Activated CD4-positive, alpha-beta memory T cell treated with anti-CD3 and anti-CD28 coated beads, Interleukin-2, amount 10 ng/mL, durations not matched to agents 7 days and 5 days (primary cell): Measurements from ENCODE around the gene CFAP126. TPM values are rescaled to one million over a fixed set of nuclear protein-coding genes. Genes with fewer than 3 reads are reported as not detected.
"Not testable (repeated sequence)": the region's sequence is repeated elsewhere in the genome, so short reads cannot be mapped to it uniquely, and the experiment has no call there.

ENCODE experiments used
- CTCF ChIA-PET: fragments of 350-600 bp; sonication (Branson Sonifier 250); formaldehyde crosslinking; loops from one replicate; lab custom pipeline; 2021; ENCODE audit warnings: antibody characterized with exemption, inconsistent platforms; lab: Charles Lee
- POLR2A ChIA-PET: fragments of 350-600 bp; sonication (Branson Sonifier 250); formaldehyde crosslinking; loops from one replicate; lab custom pipeline; 2021; ENCODE audit warnings: antibody characterized with exemption; lab: Charles Lee
- DNase-seq: peaks from one replicate; pipeline ENCODE4 v3.0.0-alpha.2; 2020
- H3K27ac Mint-ChIP-seq: one replicate; pipeline ENCODE4 v1.8.0; 2021; ENCODE audit warnings: mild to moderate bottlenecking, mixed read lengths
- H3K27me3 Mint-ChIP-seq: one replicate; pipeline ENCODE4 v1.8.0; 2021; ENCODE audit warnings: mixed read lengths
- H3K36me3 Mint-ChIP-seq: one replicate; pipeline ENCODE4 v1.8.0; 2021; ENCODE audit warnings: low read depth, mixed read lengths
- H3K4me1 Mint-ChIP-seq: one replicate; pipeline ENCODE4 v1.8.0; 2021; ENCODE audit warnings: mixed read lengths
- H3K4me3 Mint-ChIP-seq: one replicate; pipeline ENCODE4 v1.8.0; 2021; ENCODE audit warnings: mild to moderate bottlenecking, mixed read lengths
- H3K9me3 Mint-ChIP-seq: one replicate; pipeline ENCODE4 v1.8.0; 2021; ENCODE audit warnings: mixed read lengths
- total RNA-seq, 2 experiments: library from RNA; stranded (reverse); gene quantifications; one replicate each; pipeline ENCODE4 v1.2.3, GENCODE V29; 2021

CFAP126 gene, protein sequence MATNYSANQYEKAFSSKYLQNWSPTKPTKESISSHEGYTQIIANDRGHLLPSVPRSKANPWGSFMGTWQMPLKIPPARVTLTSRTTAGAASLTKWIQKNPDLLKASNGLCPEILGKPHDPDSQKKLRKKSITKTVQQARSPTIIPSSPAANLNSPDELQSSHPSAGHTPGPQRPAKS
- total RNA-seq, result not detected

DNA sequence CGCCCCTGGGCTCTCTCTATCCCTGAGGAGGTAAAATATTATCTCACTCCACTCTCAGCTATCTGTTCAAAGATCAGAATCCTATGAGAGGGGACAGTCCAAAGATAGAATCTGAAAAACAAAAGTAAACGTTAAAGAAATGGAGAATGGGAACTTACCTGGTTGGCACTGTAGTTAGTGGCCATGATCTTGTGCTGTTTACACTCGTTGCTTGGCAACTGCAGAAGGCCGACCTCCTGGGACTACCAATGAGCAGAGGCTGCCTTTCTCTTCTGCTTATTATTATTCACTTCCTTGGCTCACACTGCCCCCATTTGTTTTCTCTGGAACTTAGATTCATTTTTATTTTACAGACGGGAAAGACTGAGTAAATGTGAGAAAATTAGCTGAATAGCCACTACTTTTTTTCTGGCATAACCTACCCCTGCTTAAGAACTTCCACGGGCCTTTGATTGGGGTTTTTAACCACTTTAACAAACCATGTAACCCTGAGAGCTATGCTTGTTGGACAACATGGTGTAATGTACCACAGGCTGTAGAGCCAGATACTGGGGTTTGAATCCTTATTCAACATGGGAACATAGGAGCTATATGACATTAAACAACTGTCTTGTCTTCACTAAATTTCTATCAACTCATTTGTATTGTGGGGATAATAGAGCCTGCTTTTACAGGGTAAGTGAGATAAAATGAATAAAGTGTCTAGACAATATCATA is at the start of gene CFAP126:
Gene CFAP126, minus strand, starts transcription at position 193 of the 717 bp plus-strand sequence. Its CDS starts 8 bp downstream, at position 185.
- Mint-ChIP-seq H3K4me3 (no peak within 1 kb of the TSS), H3K27me3 (no peaks in the 10 kb centered on the region), H3K9me3 (no peaks in the 10 kb centered on the region), H3K27ac (no peak within 1 kb of the TSS), H3K36me3 (peaks cover 30% of the 10 kb centered on the region), H3K4me1 (peaks cover 14% of the 10 kb centered on the region)
- CTCF ChIA-PET, result interaction anchor here (0.8 to 2.7 kb wide), 10 partner anchors 14 to 182 kb away, joined by 3 to 10 read pairs (median 3); partner anchors contain the start of genes SDHC and TOMM40L
- DNase-seq, result peak; percentile 45
- POLR2A ChIA-PET, result interaction anchor here (0.9 to 2.5 kb wide), 2 partner anchors 54 to 142 kb away, joined by 5 read pairs; partner anchors contain the start of genes SDHC and TOMM40L

DNA sequence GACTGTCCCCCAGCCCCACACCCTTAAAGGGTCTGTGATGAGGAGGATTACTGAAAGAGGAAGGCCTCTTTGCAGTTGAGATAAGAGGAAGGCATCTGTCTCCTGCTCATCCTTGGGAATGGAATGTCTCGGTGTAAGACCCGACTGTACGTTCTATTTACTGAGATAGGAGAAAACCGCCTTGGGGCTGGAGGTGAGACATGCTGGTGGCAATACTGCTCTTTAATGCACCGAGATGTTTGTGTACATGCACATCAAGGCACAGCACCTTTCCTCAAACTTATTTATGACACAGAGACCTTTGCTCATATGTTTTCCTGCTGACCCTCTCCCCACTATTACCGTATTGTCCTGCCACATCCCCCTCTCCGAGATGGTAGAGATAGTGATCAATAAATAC is 45.4 kb upstream of the CFAP126 start:
- CTCF ChIA-PET, DNase-seq, H3K27ac Mint-ChIP-seq, POLR2A ChIA-PET, H3K36me3 Mint-ChIP-seq, H3K27me3 Mint-ChIP-seq, H3K9me3 Mint-ChIP-seq, H3K4me3 Mint-ChIP-seq: not testable (repeated sequence)
- H3K4me1 Mint-ChIP-seq, result peaks cover 23% of the 10 kb centered on the region

DNA sequence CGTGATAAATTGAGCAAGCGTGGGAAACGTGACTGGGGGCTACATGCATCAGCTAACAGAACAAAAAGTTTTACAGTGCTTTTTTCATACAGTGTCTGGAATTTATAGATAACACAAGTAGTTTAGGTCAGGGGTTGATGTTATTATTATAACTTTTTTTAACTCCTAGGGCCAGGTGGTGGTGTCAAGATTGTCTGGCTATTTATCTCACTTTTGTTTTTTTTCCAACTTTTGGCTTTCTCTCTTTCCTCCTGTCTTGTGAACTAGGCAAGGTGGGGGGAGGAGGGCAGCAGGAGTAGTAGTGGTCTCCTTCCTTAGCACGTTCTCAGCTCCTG is 42.9 kb upstream of the CFAP126 start:
- POLR2A ChIA-PET, result interaction anchor here (1.3 to 1.6 kb wide), 2 partner anchors 11 to 27 kb away, joined by 3 to 6 read pairs; no protein-coding TSS in a partner anchor
- not testable (repeated sequence) for H3K9me3 Mint-ChIP-seq, H3K4me3 Mint-ChIP-seq, H3K27me3 Mint-ChIP-seq, DNase-seq, H3K36me3 Mint-ChIP-seq
- Mint-ChIP-seq H3K27ac (peak overlapping the region; percentile 85), H3K4me1 (peaks cover 25% of the 10 kb centered on the region)
- CTCF ChIA-PET, result interaction anchor here (1.3 kb wide), 1 partner anchor 10 kb away, joined by 9 read pairs; no protein-coding TSS in a partner anchor

DNA sequence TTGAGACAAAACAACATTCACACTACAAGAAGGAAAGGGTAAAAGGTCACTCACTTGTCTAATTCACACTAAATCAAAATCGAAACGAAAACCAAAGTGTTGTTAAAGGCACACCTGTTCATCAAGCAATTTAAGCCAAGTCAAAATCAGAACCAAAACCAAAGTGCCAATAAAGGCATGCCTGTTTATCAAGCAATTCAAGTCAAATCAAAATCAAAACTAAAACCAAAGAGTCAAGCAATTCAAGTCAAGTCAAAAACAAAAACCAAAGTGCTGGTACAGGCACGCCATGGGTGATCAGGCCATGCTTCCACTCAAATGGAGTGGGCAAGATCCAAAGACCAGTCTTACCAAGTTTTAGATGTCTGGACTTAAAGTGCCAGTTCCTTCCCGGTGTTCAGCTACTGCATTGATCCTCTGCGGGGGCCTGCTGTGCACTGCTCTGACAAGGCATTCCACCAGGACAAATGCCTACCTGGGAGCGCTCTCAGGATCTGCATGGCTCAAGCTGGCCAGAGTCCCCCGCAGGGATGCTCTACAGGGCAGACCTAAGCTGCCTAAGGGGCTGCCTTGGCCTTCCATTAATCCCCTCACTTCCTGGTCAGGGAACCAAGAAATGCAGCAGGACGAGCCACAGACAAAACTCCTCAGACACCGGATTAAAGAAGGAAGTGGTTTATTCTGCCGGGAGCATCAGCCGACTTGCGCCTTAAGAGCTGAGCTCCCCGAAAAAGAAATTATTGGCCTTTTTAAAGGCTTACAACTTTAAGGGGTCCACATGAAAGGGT is 42.4 kb upstream of the CFAP126 start:
- H3K36me3 Mint-ChIP-seq, H3K9me3 Mint-ChIP-seq, H3K27me3 Mint-ChIP-seq: not testable (repeated sequence)
- ChIA-PET POLR2A (interaction anchor here (1.3 to 1.6 kb wide), 2 partner anchors 10 to 28 kb away, joined by 3 to 6 read pairs; no protein-coding TSS in a partner anchor), CTCF (interaction anchor here (1.3 kb wide), 1 partner anchor 10 kb away, joined by 9 read pairs; no protein-coding TSS in a partner anchor)
- DNase-seq, result peak; percentile 39
- H3K27ac Mint-ChIP-seq, result peak overlapping the region; percentile 85
- peak overlapping the region; percentile 71 for H3K4me3 Mint-ChIP-seq
- peaks cover 25% of the 10 kb centered on the region for H3K4me1 Mint-ChIP-seq

DNA sequence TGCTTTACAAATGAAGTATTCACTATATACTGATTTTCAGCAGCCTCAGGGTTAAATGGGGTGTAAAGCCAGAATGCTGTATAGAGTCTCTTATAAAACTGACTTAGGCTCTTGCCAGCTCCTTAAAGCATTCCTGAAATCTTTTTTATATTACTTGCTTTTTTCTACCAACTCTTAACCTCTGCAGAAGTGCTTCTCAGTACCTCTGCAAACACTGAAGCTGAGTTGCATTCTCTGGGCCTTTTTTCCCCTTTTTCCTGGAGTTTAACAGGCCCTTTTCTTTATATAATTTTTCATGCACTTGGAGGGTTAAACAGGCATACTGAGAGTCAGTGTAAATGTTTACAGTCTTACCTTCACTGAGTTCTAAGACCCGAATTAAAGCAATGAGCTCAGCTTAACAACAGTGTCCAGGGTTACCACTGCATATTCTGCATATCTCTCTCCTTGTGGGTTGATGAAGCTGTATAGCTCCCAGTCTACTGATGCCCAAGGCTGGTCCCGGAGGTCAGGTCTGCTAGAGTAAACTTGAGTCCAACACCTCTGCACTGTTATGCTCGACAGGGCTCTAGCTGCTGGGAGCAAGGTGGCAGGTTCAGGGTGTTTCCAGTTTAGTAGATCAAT is 40.9 kb upstream of the CFAP126 start:
- H3K4me1 Mint-ChIP-seq, result peaks cover 34% of the 10 kb centered on the region
- ChIA-PET CTCF (interaction anchor here (1.6 kb wide), 1 partner anchor 8 kb away, joined by 6 read pairs; no protein-coding TSS in a partner anchor), POLR2A (interaction anchor here (1.0 to 1.8 kb wide), 5 partner anchors 9 to 22 kb away, joined by 3 to 13 read pairs (median 3); no protein-coding TSS in a partner anchor)
- H3K9me3 Mint-ChIP-seq, result no peaks in the 10 kb centered on the region
- H3K36me3 Mint-ChIP-seq, result peaks cover 8% of the 10 kb centered on the region
- no peak for DNase-seq
- H3K4me3 Mint-ChIP-seq, result no peak overlapping the region
- no peaks in the 10 kb centered on the region for H3K27me3 Mint-ChIP-seq
- no peak overlapping the region for H3K27ac Mint-ChIP-seq

DNA sequence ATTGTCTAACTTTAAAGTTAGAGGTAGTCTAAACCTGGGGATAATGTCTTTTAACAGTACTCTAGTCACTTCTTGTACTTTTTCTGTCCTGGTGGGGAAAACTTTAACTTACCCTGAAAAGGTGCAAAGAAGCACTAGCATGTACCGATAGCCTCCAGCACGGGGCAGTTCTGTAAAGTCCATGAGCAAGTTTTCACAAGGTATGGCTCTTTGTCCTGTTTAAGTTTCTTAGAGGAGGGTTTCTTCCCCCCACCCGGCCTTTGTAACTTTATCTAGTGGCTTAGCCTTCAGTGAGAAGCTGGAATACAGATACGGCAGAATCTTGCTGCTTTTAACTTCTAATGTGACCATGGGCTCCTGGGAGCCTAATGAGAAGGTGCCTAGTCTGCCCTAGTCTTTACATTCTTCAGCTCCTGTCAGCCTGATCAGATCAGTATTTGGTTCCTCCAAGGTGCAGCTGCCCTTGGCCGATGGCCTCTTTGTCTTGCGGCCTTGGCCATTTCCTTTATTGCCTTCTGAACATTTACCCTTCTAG is 39.8 kb upstream of the CFAP126 start:
- H3K27ac Mint-ChIP-seq, result no peak overlapping the region
- CTCF ChIA-PET, result interaction anchor here (0.8 kb wide), 1 partner anchor 13 kb away, joined by 3 read pairs; no protein-coding TSS in a partner anchor

DNA sequence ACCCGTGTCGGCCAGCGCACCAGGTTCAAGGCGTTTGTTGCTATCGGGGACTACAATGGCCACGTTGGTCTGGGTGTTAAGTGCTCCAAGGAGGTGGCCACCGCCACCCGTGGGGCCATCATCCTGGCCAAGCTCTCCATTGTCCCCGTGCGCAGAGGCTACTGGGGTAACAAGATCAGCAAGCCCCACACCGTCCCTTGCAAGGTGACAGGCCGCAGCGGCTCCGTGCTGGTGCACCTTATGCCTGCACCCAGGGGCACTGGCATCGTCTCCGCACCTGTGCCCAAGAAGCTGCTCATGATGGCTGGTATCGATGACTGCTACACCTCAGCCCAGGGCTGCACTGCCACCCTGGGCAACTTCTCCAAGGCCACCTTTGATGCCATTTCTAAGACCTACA is 38.9 kb upstream of the CFAP126 start:
- CTCF ChIA-PET, H3K27ac Mint-ChIP-seq, DNase-seq, H3K27me3 Mint-ChIP-seq, H3K4me3 Mint-ChIP-seq, H3K36me3 Mint-ChIP-seq, H3K9me3 Mint-ChIP-seq: not testable (repeated sequence)
- POLR2A ChIA-PET, result interaction anchor here (1.1 to 1.7 kb wide), 2 partner anchors 8 to 34 kb away, joined by 3 read pairs; no protein-coding TSS in a partner anchor
- H3K4me1 Mint-ChIP-seq, result peaks cover 38% of the 10 kb centered on the region

More for the DNA sequence above, 39.8 kb upstream of the CFAP126 start:
- POLR2A ChIA-PET, result interaction anchor here (1.1 to 1.8 kb wide), 5 partner anchors 8 to 33 kb away, joined by 3 to 13 read pairs (median 3); no protein-coding TSS in a partner anchor
- H3K4me1 Mint-ChIP-seq, result peaks cover 38% of the 10 kb centered on the region
- H3K27me3 Mint-ChIP-seq, result no peaks in the 10 kb centered on the region
- H3K36me3 Mint-ChIP-seq, result peaks cover 8% of the 10 kb centered on the region
- no peaks in the 10 kb centered on the region for H3K9me3 Mint-ChIP-seq
- no peak for DNase-seq
- H3K4me3 Mint-ChIP-seq, result no peak overlapping the region

DNA sequence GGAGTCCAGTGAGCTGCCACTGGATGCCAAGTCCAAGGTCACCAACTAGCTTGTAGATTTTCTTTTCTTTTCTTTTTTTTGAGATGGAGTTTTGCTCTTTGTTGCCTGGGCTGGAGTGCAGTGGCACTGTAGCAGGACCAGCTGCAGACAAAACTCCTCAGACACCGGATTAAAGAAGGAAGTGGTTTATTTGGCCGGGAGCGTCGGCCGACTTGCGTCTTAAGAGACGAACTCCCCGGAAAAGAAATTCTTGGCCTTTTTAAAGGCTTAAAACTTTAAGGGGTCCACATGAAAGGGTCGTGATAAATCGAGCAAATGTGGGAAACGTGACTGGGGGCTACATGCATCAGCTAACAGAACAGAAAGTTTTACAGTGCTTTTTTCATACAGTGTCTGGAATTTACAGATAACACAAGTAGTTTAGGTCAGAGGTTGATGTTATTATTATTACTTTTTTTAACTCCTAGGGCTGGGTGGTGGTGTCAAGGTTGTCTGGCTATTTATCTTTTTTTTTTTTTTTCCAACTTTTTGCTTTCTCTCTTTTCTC is 36.4 kb upstream of the CFAP126 start:
- Mint-ChIP-seq H3K36me3 (peaks cover 16% of the 10 kb centered on the region), H3K4me3 (no peak overlapping the region), H3K4me1 (peaks cover 38% of the 10 kb centered on the region), H3K9me3 (no peaks in the 10 kb centered on the region), H3K27ac (no peak overlapping the region), H3K27me3 (no peaks in the 10 kb centered on the region)
- no peak for DNase-seq
- ChIA-PET POLR2A (no interaction called here), CTCF (interaction anchor here (0.8 kb wide), 1 partner anchor 362 kb away, joined by 3 read pairs; no protein-coding TSS in a partner anchor)

DNA sequence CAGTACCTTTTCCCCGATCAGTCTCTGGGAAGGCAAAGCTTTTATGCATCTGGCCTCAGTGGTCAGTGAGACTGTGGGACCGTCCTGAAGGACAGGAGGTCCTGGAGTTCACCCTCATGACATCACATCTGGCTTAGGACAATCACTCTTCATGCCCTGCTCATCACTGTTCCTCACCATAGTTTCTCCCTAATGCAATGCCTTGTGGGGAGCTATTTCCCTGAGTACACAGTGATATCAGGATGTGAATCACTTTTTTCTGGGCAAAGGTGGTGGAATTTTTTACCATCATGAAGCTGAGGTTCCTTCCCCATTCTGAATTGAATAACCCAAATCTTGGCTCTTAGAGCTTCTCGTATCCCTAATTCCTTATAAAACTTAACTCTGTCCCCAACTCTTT is 34.8 kb upstream of the CFAP126 start:
- ChIA-PET CTCF (interaction anchor here (1.6 kb wide), 1 partner anchor 21 kb away, joined by 3 read pairs; no protein-coding TSS in a partner anchor), POLR2A (no interaction called here)
- H3K27me3 Mint-ChIP-seq, result no peaks in the 10 kb centered on the region
- no peaks in the 10 kb centered on the region for H3K9me3 Mint-ChIP-seq
- H3K36me3 Mint-ChIP-seq, result peaks cover 16% of the 10 kb centered on the region
- DNase-seq, result no peak
- peaks cover 41% of the 10 kb centered on the region for H3K4me1 Mint-ChIP-seq
- no peak overlapping the region for H3K4me3 Mint-ChIP-seq
- H3K27ac Mint-ChIP-seq, result no peak overlapping the region

DNA sequence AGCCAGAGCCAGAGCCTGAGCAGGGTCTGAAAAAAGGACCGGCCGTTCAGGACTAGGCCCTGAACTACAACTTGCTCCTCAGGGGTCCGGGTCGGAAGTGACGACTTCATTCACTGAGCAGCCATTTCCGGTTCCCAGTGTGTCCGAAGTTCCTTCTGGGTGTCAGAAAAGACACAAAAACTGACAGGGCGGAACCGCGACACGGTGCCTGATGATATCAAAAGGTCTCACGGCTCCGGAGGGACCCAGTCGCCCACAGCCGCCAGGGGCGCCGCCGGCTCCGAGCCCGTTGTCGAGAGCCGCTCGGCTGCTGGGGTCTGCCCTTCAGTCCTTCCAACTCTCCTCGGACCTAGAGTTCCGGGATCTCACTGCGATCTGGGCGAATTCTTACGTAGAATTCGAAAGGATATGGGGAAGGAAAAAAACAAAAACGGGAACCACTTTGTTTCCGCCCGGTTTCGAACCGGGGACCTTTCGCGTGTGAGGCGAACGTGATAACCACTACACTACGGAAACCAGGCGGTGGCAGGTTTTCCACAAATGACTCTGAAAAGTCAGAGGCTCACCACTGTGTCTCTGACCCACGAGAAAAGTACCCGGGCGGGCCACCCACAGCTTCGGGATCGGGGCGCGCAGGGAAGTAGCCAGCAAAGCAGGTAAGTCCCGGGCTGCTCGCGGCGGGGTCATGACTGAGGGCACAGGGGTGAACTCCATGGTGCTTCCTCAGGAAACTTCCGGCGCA is 31.8 kb upstream of the CFAP126 start:
- DNase-seq, result peak; percentile 92
- Mint-ChIP-seq H3K9me3 (no peaks in the 10 kb centered on the region), H3K27me3 (no peaks in the 10 kb centered on the region), H3K36me3 (peaks cover 16% of the 10 kb centered on the region), H3K27ac (peak overlapping the region; percentile 99), H3K4me1 (peaks cover 39% of the 10 kb centered on the region), H3K4me3 (peak overlapping the region; percentile 89)
- POLR2A ChIA-PET, result interaction anchor here (1.0 to 1.8 kb wide), 9 partner anchors 9 to 197 kb away, joined by 3 to 16 read pairs (median 6); partner anchors contain the start of genes NDUFS2 and TOMM40L
- CTCF ChIA-PET, result interaction anchor here (1.0 to 1.8 kb wide), 8 partner anchors 8 to 174 kb away, joined by 4 to 10 read pairs (median 6); partner anchors contain the start of gene TOMM40L

DNA sequence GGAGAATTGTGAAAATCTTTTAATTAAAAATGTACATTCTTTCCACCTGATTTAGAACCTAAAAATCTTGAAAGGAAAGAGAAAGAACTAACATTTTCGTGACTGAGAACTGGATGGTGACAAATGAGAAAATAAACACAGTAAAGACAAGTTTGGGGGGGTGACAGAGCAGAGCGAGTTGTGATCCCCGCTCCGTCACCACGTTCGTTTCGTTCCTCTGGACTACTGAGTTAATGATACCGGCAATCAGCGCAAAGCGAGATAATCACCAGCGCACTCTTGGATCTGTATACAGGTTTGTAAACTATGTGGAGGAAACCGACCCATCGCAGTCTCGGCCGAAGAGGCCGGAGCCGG is 31.2 kb upstream of the CFAP126 start:
- POLR2A ChIA-PET, result interaction anchor here (1.0 kb wide), 1 partner anchor 9 kb away, joined by 3 read pairs; no protein-coding TSS in a partner anchor
- no peaks in the 10 kb centered on the region for H3K9me3 Mint-ChIP-seq
- peak overlapping the region; percentile 89 for H3K4me3 Mint-ChIP-seq
- DNase-seq, result no peak
- peaks cover 16% of the 10 kb centered on the region for H3K36me3 Mint-ChIP-seq
- no peaks in the 10 kb centered on the region for H3K27me3 Mint-ChIP-seq
- CTCF ChIA-PET, result no interaction called here
- H3K4me1 Mint-ChIP-seq, result peaks cover 34% of the 10 kb centered on the region
- peak overlapping the region; percentile 99 for H3K27ac Mint-ChIP-seq
